Neural cell (in vitro differentiated cells): ENCODE data around the gene EMILIN2. TPM values are rescaled to one million over a fixed set of nuclear protein-coding genes. Genes with fewer than 3 reads are reported as not detected.

Experiments
- H2AFZ ChIP-seq: fragments of 200-600, 300-800 bp; sonication (generic), shearing (Covaris generic); 2 replicates; pipeline ENCODE4 v1.6.0; 2014; ENCODE audit warnings: low read depth, mild to moderate bottlenecking, antibody characterized with exemption, low read length, moderate library complexity
- H3F3A ChIP-seq: fragments of 200-600 bp; shearing (Covaris generic); 2 replicates; pipeline ENCODE4 v1.6.1; 2016; ENCODE audit warnings: mild to moderate bottlenecking, moderate library complexity, mixed read lengths, antibody characterized with exemption, low read length; ENCODE audit not compliant: insufficient read depth, poor library complexity, severe bottlenecking
- H3K27ac ChIP-seq: fragments of 200-600, 300-800 bp; sonication (generic), shearing (Covaris generic); 2 replicates; pipeline ENCODE4 v1.5.1; 2014; ENCODE audit warnings: mild to moderate bottlenecking, low read length, moderate library complexity
- H3K27me3 ChIP-seq: fragments of 300-800, 200-600 bp; sonication (generic), shearing (Covaris generic); 2 replicates; pipeline ENCODE4 v1.6.0; 2014; ENCODE audit warnings: mild to moderate bottlenecking, low read depth, low read length, moderate library complexity; ENCODE audit not compliant: insufficient read depth
- H3K36me3 ChIP-seq: fragments of 300-800, 200-600 bp; sonication (generic), shearing (Covaris generic); 2 replicates; pipeline ENCODE4 v1.5.1; 2014; ENCODE audit warnings: mild to moderate bottlenecking, antibody characterized with exemption, low read length, moderate library complexity; ENCODE audit not compliant: insufficient read depth
- H3K4me2 ChIP-seq: fragments of 300-800, 200-600 bp; sonication (generic), shearing (Covaris generic); 2 replicates; pipeline ENCODE4 v1.6.0; 2014; ENCODE audit warnings: mild to moderate bottlenecking, low read length
- H3K4me3 ChIP-seq: fragments of 300-800, 200-600 bp; sonication (generic), shearing (Covaris generic); 2 replicates; pipeline ENCODE4 v1.5.1; 2014; ENCODE audit warnings: mild to moderate bottlenecking, low read length, moderate library complexity
- H3K79me2 ChIP-seq: fragments of 200-600 bp; shearing (Covaris generic); replicated peaks from 2 replicates; pipeline ENCODE4 v1.6.0; 2014; ENCODE audit warnings: mild to moderate bottlenecking, low read length, moderate library complexity; ENCODE audit not compliant: insufficient read depth
- H3K9ac ChIP-seq: fragments of 300-800, 200-600 bp; sonication (generic), shearing (Covaris generic); 2 replicates; pipeline ENCODE4 v1.6.1; 2016; ENCODE audit warnings: mild to moderate bottlenecking, low read length, mixed read lengths
- H3K9me2 ChIP-seq: fragments of 200-600 bp; shearing (Covaris generic); 2 replicates; pipeline ENCODE4 v1.6.1; 2016; ENCODE audit warnings: mild to moderate bottlenecking, low read length, mixed read lengths; ENCODE audit not compliant: insufficient read depth
- H3K9me3 ChIP-seq: fragments of 200-600, 300-800 bp; sonication (generic), shearing (Covaris generic); 2 replicates; pipeline ENCODE4 v1.6.1; 2016; ENCODE audit warnings: mild to moderate bottlenecking, mixed run types, low read length, moderate library complexity, mixed read lengths
- H4K20me1 ChIP-seq: fragments of 200-600 bp; shearing (Covaris generic); 2 replicates; pipeline ENCODE4 v1.6.1; 2016; ENCODE audit warnings: mild to moderate bottlenecking, mixed run types; ENCODE audit not compliant: insufficient read depth
- CTCF ChIP-seq: fragments of 450-650 bp; IDR thresholded peaks from 2 replicates; pipeline ENCODE4 v1.5.1; 2014; ENCODE audit warnings: antibody characterized with exemption, mild to moderate bottlenecking, moderate library complexity; ENCODE audit not compliant: poor library complexity, severe bottlenecking
- EP300 ChIP-seq: fragments of 450-650 bp; conservative IDR thresholded peaks from 2 replicates; pipeline ENCODE4 v1.6.1; 2014; ENCODE audit warnings: antibody characterized with exemption, mild to moderate bottlenecking, moderate library complexity; ENCODE audit not compliant: poor library complexity, severe bottlenecking
- EZH2 ChIP-seq: fragments of 200-600, 300-800 bp; shearing (Covaris generic), sonication (generic); IDR thresholded peaks from 2 replicates; pipeline ENCODE4 v1.6.1; 2014; ENCODE audit warnings: antibody characterized with exemption, low read length, borderline replicate concordance, mild to moderate bottlenecking; ENCODE audit not compliant: insufficient read depth, poor library complexity, severe bottlenecking
- MXI1 ChIP-seq: fragments of 450-650 bp; conservative IDR thresholded peaks from 2 replicates; pipeline ENCODE4 v1.6.1; 2014; ENCODE audit warnings: antibody characterized with exemption, mild to moderate bottlenecking; ENCODE audit not compliant: poor library complexity, severe bottlenecking
- POLR2AphosphoS5 ChIP-seq: IDR thresholded peaks from 2 replicates; pipeline ENCODE4 v1.6.1; 2012
- RAD21 ChIP-seq: fragments of 450-650 bp; conservative IDR thresholded peaks from 2 replicates; pipeline ENCODE4 v1.6.1; 2014; ENCODE audit warnings: antibody characterized with exemption, mild to moderate bottlenecking, moderate library complexity
- REST ChIP-seq: IDR thresholded peaks from 2 replicates; pipeline ENCODE4 v1.6.1; 2012; ENCODE audit warnings: borderline replicate concordance
- SMC3 ChIP-seq: fragments of 450-650 bp; conservative IDR thresholded peaks from 2 replicates; pipeline ENCODE4 v1.6.1; 2014; ENCODE audit warnings: antibody characterized with exemption, mild to moderate bottlenecking, moderate library complexity; ENCODE audit not compliant: poor library complexity
- TAF1 ChIP-seq: IDR thresholded peaks from 2 replicates; pipeline ENCODE4 v1.6.1; 2012; ENCODE audit warnings: low read depth
- polyA plus RNA-seq: library from polyadenylated mRNA; depleted of rRNA; stranded (reverse); fragments of >200 nt; gene quantifications from 2 replicates; pipeline ENCODE4 v1.2.3, GENCODE V29; 2014

Gene EMILIN2
- polyA plus RNA-seq, 1 donor from 2014 or later = not detected

GRCh38 chr18:2911533-2911932 lies 64.7 kb downstream of the EMILIN2 start:
- Histone ChIP-seq H3K9ac (no peak overlapping the region), H3K4me2 (no peak overlapping the region), H3K79me2 (no peaks in the 10 kb centered on the region), H3K27ac (no peak overlapping the region), H3K36me3 (no peaks in the 10 kb centered on the region), H3K4me3 (no peak overlapping the region), H3K9me2 (no peaks in the 10 kb centered on the region), H3K27me3 (peaks cover 16% of the 10 kb centered on the region), H3F3A (no peaks in the 10 kb centered on the region), H4K20me1 (no peaks in the 10 kb centered on the region), H3K9me3 (no peaks in the 10 kb centered on the region), H2AFZ (no peak overlapping the region)
- TF ChIP-seq EP300 (no peak), SMC3 (no peak), MXI1 (no peak), TAF1 (no peak), POLR2AphosphoS5 (no peak), RAD21 (no peak), REST (no peak), EZH2 (no peak), CTCF (no peak)

- Histone ChIP-seq H3K27ac (no peak overlapping the region), H4K20me1 (no peaks in the 10 kb centered on the region), H3K9me2 (no peaks in the 10 kb centered on the region), H3K36me3 (no peaks in the 10 kb centered on the region), H3K9me3 (no peaks in the 10 kb centered on the region), H3K79me2 (no peaks in the 10 kb centered on the region), H3K4me3 (no peak overlapping the region), H3K4me2 (no peak overlapping the region), H2AFZ (no peak overlapping the region), H3K27me3 (peaks cover 6% of the 10 kb centered on the region), H3K9ac (no peak overlapping the region), H3F3A (no peaks in the 10 kb centered on the region)
- TF ChIP-seq MXI1 (no peak), SMC3 (no peak), TAF1 (no peak), EZH2 (no peak), REST (no peak)
These were observed 65.8 kb downstream of the EMILIN2 start for GRCh38 chr18:2912357-2913299.
